Measurements from ENCODE around the gene ADAMTS6. TPM values are rescaled to one million over a fixed set of nuclear protein-coding genes. Genes with fewer than 3 reads are reported as not detected.

Gene ADAMTS6
- total RNA-seq, 2 donors from 2014 or later: 0.91 to 20.7 TPM

DNA sequence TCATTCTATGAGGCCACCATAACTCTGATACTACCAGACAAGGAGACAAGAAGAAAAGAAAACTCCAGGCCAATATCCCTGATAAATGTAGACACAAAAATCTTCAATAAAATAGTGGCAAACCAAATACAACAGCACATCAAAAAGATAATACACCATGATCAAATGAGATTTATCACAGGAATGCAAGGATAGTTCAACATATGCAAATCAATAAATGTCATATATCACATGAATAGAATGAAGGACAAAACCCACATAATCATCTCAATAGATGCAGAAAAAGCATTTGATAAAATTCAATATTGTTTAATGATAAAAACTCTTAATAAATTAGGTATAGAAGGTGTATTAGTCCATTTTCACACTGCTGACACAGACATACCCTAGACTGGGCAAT is 139.9 kb downstream of the ADAMTS6 start:
- no peaks in the 10 kb centered on the region for H3K36me3 ChIP-seq
- H3K9me3 ChIP-seq: no peaks in the 10 kb centered on the region
- H3K4me1 ChIP-seq (replicated peaks): no peaks in the 10 kb centered on the region
- DNase-seq (ENCODE audit: low spot score): no peak
- intact Hi-C loops (cut with DNase I): no loop called here
- H3K27ac ChIP-seq: no peak overlapping the region
- no peak overlapping the region for H3K4me3 ChIP-seq
- no peaks in the 10 kb centered on the region for H3K27me3 ChIP-seq (replicated peaks; ENCODE audit: insufficient read depth)
- TF ChIP-seq POLR2A (IDR thresholded peaks at IDR 0.05) (no peak), POLR2AphosphoS5 (IDR thresholded peaks at IDR 0.05) (no peak)
- TF ChIP-seq, protein P1, sequence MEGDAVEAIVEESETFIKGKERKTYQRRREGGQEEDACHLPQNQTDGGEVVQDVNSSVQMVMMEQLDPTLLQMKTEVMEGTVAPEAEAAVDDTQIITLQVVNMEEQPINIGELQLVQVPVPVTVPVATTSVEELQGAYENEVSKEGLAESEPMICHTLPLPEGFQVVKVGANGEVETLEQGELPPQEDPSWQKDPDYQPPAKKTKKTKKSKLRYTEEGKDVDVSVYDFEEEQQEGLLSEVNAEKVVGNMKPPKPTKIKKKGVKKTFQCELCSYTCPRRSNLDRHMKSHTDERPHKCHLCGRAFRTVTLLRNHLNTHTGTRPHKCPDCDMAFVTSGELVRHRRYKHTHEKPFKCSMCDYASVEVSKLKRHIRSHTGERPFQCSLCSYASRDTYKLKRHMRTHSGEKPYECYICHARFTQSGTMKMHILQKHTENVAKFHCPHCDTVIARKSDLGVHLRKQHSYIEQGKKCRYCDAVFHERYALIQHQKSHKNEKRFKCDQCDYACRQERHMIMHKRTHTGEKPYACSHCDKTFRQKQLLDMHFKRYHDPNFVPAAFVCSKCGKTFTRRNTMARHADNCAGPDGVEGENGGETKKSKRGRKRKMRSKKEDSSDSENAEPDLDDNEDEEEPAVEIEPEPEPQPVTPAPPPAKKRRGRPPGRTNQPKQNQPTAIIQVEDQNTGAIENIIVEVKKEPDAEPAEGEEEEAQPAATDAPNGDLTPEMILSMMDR (IDR thresholded peaks at IDR 0.05): no peak

DNA sequence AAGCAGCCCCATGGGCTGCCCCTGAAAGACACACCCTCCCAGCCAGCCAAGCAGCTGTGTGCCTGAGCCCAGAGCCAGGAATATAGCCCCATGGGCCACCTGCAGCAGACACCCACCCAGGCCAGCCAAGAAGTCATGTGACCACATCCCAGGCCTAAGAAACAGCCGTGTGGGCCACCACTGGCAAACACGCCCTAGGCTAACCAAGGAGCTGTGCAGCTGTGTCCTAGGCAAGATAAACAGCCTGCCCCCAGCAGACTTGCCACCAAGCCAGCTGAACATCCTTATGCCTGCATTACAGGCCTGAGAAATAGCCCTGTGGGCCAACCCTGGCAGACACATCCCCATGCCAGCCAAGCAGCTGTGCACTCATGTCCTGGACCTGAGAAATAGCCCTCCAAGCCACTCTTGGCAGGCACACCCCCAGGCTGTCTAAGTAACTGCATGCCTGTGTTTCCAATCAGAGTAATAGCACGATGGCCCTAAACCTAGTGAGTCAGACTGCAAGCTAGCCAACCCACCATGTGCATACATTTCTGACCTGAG is 143.0 kb downstream of the ADAMTS6 start:
- Histone ChIP-seq H3K27ac (no peak overlapping the region), H3K4me1 (replicated peaks) (no peaks in the 10 kb centered on the region), H3K36me3 (no peaks in the 10 kb centered on the region), H3K9me3 (no peaks in the 10 kb centered on the region), H3K27me3 (replicated peaks; ENCODE audit: insufficient read depth) (no peaks in the 10 kb centered on the region), H3K4me3 (no peak overlapping the region)
- no peak for DNase-seq (ENCODE audit: low spot score)
- TF ChIP-seq, protein P1 (IDR thresholded peaks at IDR 0.05): no peak
- TF ChIP-seq POLR2AphosphoS5 (IDR thresholded peaks at IDR 0.05) (no peak), POLR2A (IDR thresholded peaks at IDR 0.05) (no peak)
- intact Hi-C loops (cut with DNase I): no loop called here
- 97% methylated on average over 3 of the region's 3 CpGs for WGBS

DNA sequence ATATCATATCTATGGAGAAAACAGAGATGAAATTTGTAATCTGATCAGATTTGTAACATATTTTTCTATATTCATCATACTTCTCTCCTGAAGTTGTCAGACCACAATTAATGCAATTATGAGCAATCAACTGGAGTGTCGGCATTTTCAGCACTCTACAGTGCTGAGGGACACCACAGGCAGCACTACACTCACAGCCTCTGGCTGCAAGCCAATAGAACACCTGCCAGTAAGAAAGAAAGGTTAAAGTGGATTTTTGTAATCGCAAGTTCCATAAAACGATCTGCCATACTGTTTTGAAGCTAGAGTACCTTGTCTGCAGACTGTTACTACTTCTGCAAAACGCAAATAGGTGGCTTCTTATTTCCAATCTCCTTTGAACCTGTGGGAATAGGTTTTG is 147.6 kb downstream of the ADAMTS6 start:
- no peak overlapping the region for H3K4me3 ChIP-seq

DNA sequence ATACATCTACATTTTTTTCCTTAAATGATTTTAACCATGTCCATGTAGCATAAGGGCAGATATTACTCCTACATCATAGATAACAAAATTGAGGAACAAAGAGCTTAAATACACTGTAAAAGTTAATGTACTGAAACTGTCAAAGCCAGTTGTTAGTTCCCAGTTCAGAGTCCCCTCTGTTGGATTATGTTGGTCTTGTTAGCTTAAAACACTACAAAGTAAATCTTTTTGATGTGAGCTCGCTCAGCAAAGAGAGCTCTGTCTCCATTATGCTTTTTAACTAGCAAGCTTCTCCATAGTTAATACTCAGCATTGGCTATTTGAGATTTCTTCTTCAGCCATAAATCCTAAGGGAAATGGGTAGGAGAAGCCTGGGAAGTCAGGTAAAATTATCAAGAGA is 149.1 kb downstream of the ADAMTS6 start:
- intact Hi-C loops (cut with DNase I): no loop called here
- no peak overlapping the region for H3K4me3 ChIP-seq
- WGBS: 70% methylated on average over 1 of the region's 1 CpG
- no peak for DNase-seq (ENCODE audit: low spot score)
- TF ChIP-seq POLR2AphosphoS5 (IDR thresholded peaks at IDR 0.05) (no peak), POLR2A (IDR thresholded peaks at IDR 0.05) (no peak)
- TF ChIP-seq, protein P1 (IDR thresholded peaks at IDR 0.05): no peak
- H3K4me1 ChIP-seq (replicated peaks): no peaks in the 10 kb centered on the region
- no peaks in the 10 kb centered on the region for H3K36me3 ChIP-seq
- H3K27me3 ChIP-seq (replicated peaks; ENCODE audit: insufficient read depth): no peaks in the 10 kb centered on the region
- H3K27ac ChIP-seq: no peak overlapping the region
- no peaks in the 10 kb centered on the region for H3K9me3 ChIP-seq

More for the DNA sequence above, 147.6 kb downstream of the ADAMTS6 start:
- no peaks in the 10 kb centered on the region for H3K36me3 ChIP-seq
- no peak for DNase-seq (ENCODE audit: low spot score)
- WGBS: 77% methylated on average over 4 of the region's 4 CpGs
- TF ChIP-seq, protein P1 (IDR thresholded peaks at IDR 0.05): no peak
- no peak for TF ChIP-seq POLR2AphosphoS5 (IDR thresholded peaks at IDR 0.05)
- no peak for TF ChIP-seq POLR2A (IDR thresholded peaks at IDR 0.05)
- H3K4me1 ChIP-seq (replicated peaks): no peaks in the 10 kb centered on the region
- no peak overlapping the region for H3K27ac ChIP-seq
- no peaks in the 10 kb centered on the region for H3K9me3 ChIP-seq
- intact Hi-C loops (cut with DNase I): no loop called here
- no peaks in the 10 kb centered on the region for H3K27me3 ChIP-seq (replicated peaks; ENCODE audit: insufficient read depth)

DNA sequence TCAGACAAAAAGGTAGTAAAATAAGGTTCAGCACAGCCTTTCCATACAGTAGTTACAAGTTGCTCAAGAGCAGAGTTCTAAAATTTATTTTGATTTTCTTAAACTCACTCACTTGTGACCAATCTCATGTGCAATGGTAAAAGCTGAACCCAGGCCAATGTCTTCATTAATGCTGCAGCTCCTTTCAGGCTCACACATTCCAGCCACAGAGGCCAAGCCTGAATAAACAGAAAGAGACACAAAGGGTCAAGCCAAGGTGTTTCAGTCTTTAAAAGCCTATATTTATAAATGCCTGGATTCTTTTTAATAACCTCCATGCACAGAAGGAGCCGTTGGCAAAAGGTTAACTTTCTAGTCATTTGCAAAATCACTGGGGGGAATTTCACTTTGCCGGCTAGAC is 152.5 kb downstream of the ADAMTS6 start:
- no peak for DNase-seq (ENCODE audit: low spot score)
- intact Hi-C loops (cut with DNase I): no loop called here
- 33% methylated on average over 2 of the region's 2 CpGs for WGBS
- Histone ChIP-seq H3K36me3 (no peaks in the 10 kb centered on the region), H3K27ac (no peak overlapping the region), H3K9me3 (no peaks in the 10 kb centered on the region), H3K4me3 (no peak overlapping the region), H3K27me3 (replicated peaks; ENCODE audit: insufficient read depth) (no peaks in the 10 kb centered on the region), H3K4me1 (replicated peaks) (no peaks in the 10 kb centered on the region)
- TF ChIP-seq POLR2A (IDR thresholded peaks at IDR 0.05) (no peak), POLR2AphosphoS5 (IDR thresholded peaks at IDR 0.05) (no peak)
- TF ChIP-seq, protein P1 (IDR thresholded peaks at IDR 0.05): no peak
